Measurements from ENCODE around the gene ATP6AP1.

GRCh38 chrX:154409222-154409871 lies 19.1 kb upstream of the ATP6AP1 start, which contains the start of gene DNASE1L1:
- TF ChIP-seq, protein P1, sequence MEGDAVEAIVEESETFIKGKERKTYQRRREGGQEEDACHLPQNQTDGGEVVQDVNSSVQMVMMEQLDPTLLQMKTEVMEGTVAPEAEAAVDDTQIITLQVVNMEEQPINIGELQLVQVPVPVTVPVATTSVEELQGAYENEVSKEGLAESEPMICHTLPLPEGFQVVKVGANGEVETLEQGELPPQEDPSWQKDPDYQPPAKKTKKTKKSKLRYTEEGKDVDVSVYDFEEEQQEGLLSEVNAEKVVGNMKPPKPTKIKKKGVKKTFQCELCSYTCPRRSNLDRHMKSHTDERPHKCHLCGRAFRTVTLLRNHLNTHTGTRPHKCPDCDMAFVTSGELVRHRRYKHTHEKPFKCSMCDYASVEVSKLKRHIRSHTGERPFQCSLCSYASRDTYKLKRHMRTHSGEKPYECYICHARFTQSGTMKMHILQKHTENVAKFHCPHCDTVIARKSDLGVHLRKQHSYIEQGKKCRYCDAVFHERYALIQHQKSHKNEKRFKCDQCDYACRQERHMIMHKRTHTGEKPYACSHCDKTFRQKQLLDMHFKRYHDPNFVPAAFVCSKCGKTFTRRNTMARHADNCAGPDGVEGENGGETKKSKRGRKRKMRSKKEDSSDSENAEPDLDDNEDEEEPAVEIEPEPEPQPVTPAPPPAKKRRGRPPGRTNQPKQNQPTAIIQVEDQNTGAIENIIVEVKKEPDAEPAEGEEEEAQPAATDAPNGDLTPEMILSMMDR (IDR thresholded peaks at IDR 0.05; ENCODE audit: low read depth, low read length) = no peak
- TF ChIP-seq EZH2phosphoT487 (IDR thresholded peaks at IDR 0.05; ENCODE audit: low read depth) = no peak
